ENCODE results near the gene OGFOD1. TPM values are rescaled to one million over a fixed set of nuclear protein-coding genes. Genes with fewer than 3 reads are reported as not detected.

OGFOD1 gene
- total RNA-seq, 1 experiment from 2014 or later: 217 TPM

GRCh38 chr16:56423584-56424403 lies 27.6 kb upstream of the OGFOD1 start:
- no peak for DNase-seq
- Histone ChIP-seq H3K27me3 (no peaks in the 10 kb centered on the region), H3K36me3 (peaks cover 27% of the 10 kb centered on the region), H3K9me3 (no peaks in the 10 kb centered on the region), H3K4me3 (peak overlapping the region; percentile 58)

DNA sequence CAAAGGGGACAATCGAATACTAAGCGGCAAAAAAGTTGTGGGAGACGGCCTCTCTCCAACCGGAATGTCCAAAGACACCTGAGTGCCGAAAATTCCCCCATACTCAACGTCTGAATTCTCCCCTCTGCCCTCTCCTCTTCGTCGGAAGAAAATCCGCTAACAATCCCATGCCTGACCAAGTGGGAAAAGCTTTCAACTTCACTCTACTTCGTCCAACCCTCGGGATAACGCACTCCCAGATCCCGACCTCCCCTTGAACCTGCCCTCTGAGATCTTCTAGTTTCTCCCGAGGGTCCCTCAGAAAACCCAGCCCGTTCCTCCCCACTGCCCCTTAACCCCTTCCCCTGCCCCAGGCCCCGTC lies 27.0 kb upstream of the OGFOD1 start:
- no peak for DNase-seq
- no peaks in the 10 kb centered on the region for H3K27me3 ChIP-seq
- H3K36me3 ChIP-seq: peaks cover 33% of the 10 kb centered on the region
- H3K9me3 ChIP-seq: no peaks in the 10 kb centered on the region
- peak overlapping the region; percentile 58 for H3K4me3 ChIP-seq

- peak overlapping the region; percentile 58 for H3K4me3 ChIP-seq
These were observed 26.4 kb upstream of the OGFOD1 start for GRCh38 chr16:56424791-56425438.

GRCh38 chr16:56425439-56425832 lies 25.9 kb upstream of the OGFOD1 start, which contains the start of gene AMFR:
Gene AMFR, minus strand, starts transcription at chr16:56425545. Its CDS starts 218 bp downstream, at chr16:56425327.
- Histone ChIP-seq H3K9me3 (no peaks in the 10 kb centered on the region), H3K4me3 (peak within 1 kb of the TSS; percentile 58), H3K27me3 (no peaks in the 10 kb centered on the region), H3K36me3 (peaks cover 44% of the 10 kb centered on the region)
- DNase-seq: peak; percentile 90

More at GRCh38 chr16:56424791-56425438, 26.4 kb upstream of the OGFOD1 start:
- peak; percentile 68 for DNase-seq
- Histone ChIP-seq H3K36me3 (peaks cover 38% of the 10 kb centered on the region), H3K27me3 (no peaks in the 10 kb centered on the region), H3K9me3 (no peaks in the 10 kb centered on the region)

DNA sequence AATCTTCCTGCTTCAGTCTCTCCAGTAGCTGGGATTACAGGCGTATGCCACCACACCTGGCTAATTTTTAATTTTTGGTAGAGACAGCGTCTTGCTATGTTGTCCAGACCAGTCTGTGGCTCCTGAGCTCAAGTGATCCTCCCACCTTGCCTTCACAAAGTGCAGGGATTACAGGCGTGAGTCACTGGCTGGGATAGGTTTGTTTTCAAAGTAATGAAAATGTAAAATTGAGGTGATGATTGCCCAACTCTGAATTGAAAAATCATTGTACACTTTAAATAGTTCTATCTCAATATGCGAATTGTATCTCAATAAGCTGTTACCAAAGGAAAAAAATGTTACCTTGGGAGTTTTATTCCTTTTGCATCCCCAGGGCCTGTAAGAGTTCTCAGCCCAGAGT lies 24.8 kb upstream of the OGFOD1 start:
- Histone ChIP-seq H3K9me3 (no peaks in the 10 kb centered on the region), H3K27me3 (no peaks in the 10 kb centered on the region), H3K36me3 (peaks cover 55% of the 10 kb centered on the region), H3K4me3 (no peak overlapping the region)
- no peak for DNase-seq

DNA sequence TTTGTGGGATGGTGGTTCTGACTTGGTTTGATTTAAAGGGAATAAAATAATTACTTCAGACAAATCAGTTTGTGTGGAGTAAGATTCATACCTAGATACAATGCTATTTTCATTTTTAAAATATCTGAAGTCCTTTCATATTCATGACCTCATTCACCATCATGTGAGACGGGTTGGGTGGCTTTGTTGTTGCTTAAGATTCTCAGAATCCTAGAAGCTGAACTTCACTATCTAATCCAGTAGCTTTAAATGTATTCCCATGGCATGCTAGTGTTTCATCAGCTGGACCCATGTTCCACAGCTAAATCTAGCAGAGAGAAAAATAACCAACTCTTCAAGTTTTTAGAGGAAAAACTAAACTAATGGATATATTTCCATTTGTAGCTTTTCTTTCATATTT lies 23.3 kb upstream of the OGFOD1 start:
- no peaks in the 10 kb centered on the region for H3K27me3 ChIP-seq
- no peak for DNase-seq
- peaks cover 65% of the 10 kb centered on the region for H3K36me3 ChIP-seq
- H3K9me3 ChIP-seq: no peaks in the 10 kb centered on the region
- no peak overlapping the region for H3K4me3 ChIP-seq

- no peak overlapping the region for H3K4me3 ChIP-seq
- H3K9me3 ChIP-seq: no peaks in the 10 kb centered on the region
- peaks cover 94% of the 10 kb centered on the region for H3K36me3 ChIP-seq
- no peak for DNase-seq
- no peaks in the 10 kb centered on the region for H3K27me3 ChIP-seq
These were observed 15.1 kb upstream of the OGFOD1 start for GRCh38 chr16:56436258-56436657.

DNA sequence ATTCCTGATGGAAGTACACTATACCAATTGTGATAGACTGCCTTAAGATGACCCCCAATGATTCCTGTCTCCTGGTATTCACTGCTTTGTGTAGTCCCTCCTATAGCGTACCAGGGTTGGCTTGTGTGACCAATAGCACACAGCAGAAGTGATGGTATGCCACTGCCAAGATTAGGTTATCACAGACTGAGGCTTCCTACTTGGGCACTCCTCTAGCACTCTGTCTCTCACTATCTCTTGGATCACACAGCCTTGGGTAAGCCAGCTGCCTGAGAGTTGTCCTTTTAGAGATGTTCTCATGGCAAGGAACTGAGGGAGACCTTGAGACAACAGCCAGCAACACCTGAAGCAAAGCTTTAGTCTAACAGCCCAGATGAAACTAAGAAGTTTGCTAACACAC lies 13.3 kb upstream of the OGFOD1 start:
- no peak overlapping the region for H3K4me3 ChIP-seq
- peaks cover 94% of the 10 kb centered on the region for H3K36me3 ChIP-seq
- no peaks in the 10 kb centered on the region for H3K9me3 ChIP-seq
- no peaks in the 10 kb centered on the region for H3K27me3 ChIP-seq
- DNase-seq: no peak

DNA sequence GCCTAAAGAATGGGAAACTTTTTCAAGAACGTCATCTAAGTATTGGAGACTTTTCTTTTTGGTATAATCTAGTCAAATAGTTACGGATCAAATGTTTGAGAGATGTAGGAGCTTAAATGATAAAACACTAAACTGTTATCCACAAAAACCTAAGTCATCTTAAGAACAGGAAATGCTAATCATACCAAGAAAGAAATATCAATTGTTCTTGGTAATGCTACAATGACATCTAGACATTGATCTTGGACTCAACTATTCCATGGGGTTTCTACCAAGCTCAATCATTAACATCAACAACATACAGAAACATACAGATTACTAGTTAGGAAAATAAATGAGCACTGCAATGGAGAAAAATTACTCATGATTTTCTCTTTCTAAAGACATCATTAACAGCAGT lies 4.1 kb upstream of the OGFOD1 start:
- Histone ChIP-seq H3K27me3 (no peaks in the 10 kb centered on the region), H3K9me3 (no peaks in the 10 kb centered on the region), H3K4me3 (no peak overlapping the region), H3K36me3 (peaks cover 77% of the 10 kb centered on the region)
- DNase-seq: no peak

DNA sequence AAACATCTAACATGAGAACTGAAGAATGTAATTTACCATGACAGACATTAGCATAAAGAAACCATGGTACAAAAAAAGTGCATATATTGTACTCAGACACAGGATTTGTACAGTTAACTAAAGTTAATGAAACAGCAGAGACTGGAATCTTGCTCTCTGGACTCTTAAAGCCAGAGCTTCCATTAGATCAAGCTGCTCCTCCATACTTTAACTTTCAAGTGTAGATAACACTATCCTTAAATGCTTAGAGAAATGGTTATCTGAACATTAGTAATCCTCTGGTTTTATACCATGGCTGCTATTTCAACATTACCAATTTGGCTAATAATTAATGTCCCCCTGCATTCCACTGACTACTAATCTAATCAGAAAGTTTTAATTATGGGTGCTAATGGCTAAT lies 3.3 kb upstream of the OGFOD1 start:
- no peak for DNase-seq
- Histone ChIP-seq H3K36me3 (peaks cover 77% of the 10 kb centered on the region), H3K4me3 (no peak overlapping the region), H3K9me3 (no peaks in the 10 kb centered on the region), H3K27me3 (no peaks in the 10 kb centered on the region)

DNA sequence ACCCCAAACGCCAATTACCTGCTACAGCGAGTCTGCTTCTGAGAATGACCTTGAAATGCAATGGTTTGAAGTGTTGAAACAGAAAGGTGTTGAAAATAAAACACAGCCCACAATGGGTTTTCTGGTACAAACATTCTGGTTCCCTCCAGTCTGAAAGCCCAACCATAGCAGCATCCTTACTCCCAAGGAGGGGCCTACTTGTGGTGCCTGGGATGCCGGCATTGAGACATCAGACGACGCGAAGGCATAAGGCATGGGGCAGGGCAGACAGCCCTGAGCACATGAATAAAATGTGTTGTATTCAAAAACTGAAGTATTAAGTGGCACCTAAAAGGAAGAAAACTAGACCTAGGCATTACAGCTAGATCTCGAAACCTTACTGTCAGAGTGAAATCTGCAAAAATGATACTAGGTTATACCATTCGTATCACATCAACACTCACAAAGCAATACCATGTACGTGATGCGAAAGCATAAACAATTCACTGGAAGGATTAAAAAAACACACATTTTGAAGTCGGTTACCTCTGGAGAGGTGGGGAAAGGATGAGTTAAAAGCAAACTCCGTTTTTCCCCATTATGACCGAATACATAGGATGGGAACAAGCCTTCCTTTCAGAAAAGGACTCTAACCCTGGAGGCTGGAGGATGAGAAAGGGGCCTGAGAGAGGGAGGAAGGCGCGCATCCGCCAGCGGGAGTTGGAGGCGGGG lies 924 bp upstream of the OGFOD1 start:
- Histone ChIP-seq H3K27me3 (no peaks in the 10 kb centered on the region), H3K36me3 (peaks cover 75% of the 10 kb centered on the region), H3K4me3 (peak overlapping the region; percentile 97), H3K9me3 (no peaks in the 10 kb centered on the region)
- DNase-seq: peak; percentile 24

DNA sequence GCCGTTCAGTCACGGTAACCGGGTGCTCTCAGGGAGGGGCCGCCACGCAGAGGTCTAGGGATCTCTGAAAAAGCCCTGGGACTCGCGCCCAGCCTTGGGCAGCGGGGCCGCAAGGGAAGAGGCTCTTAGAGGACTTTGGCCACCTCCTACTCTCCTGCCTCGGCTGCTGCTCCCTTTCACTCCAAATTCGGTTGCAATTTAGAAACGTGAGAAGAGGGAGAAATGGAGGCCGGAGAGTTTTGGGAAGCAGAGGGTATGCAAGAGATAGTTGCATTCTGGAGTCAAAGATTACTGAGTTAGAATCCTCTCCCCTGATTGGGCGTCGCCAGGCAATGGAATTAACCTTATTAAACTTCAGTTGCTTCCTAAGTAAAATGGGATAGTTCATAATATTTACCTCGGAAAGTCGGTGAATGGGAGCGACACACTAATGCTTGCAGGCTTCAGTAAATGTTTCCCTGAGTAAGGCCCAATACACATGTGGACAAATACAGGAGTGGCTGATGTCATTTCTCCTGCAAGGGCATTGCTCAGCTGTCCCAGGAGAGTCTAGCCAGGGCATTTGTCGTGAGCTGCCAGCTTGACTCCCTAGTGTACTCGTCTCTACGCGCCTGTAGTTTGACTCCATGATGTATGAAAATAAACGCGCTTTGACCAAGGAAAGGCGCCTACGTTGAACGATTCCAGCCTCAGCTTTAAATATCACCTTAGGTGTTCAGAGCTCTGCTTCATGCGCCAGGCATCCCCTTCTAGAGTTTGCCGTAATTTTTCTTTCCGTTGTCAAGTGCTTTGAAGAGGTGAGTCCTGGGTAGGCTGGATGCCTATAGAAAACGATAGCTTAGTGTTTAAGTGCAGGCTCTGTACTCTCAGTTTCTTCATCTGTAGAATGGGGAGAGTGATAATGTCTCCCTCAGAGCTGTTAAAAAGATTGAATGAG lies 667 bp downstream of the OGFOD1 start:
- Histone ChIP-seq H3K36me3 (peaks cover 75% of the 10 kb centered on the region), H3K27me3 (no peaks in the 10 kb centered on the region)

GRCh38 chr16:56457927-56458470 lies 6.6 kb downstream of the OGFOD1 start:
- Histone ChIP-seq H3K27me3 (no peaks in the 10 kb centered on the region), H3K36me3 (peaks cover 91% of the 10 kb centered on the region), H3K9me3 (no peaks in the 10 kb centered on the region), H3K4me3 (no peak overlapping the region)
- DNase-seq: no peak

More for the DNA sequence above, 667 bp downstream of the OGFOD1 start:
- H3K4me3 ChIP-seq: peak overlapping the region; percentile 97
- peak; percentile 67 for DNase-seq
- H3K9me3 ChIP-seq: no peaks in the 10 kb centered on the region

GRCh38 chr16:56460101-56460500 lies 8.7 kb downstream of the OGFOD1 start:
- DNase-seq: no peak
- H3K36me3 ChIP-seq: peaks cover 90% of the 10 kb centered on the region

GRCh38 chr16:56462064-56462796 lies 10.9 kb downstream of the OGFOD1 start:
- Histone ChIP-seq H3K4me3 (no peak overlapping the region), H3K36me3 (peaks cover 91% of the 10 kb centered on the region), H3K9me3 (no peaks in the 10 kb centered on the region), H3K27me3 (no peaks in the 10 kb centered on the region)
- no peak for DNase-seq

More at GRCh38 chr16:56460101-56460500, 8.7 kb downstream of the OGFOD1 start:
- H3K4me3 ChIP-seq: no peak overlapping the region
- no peaks in the 10 kb centered on the region for H3K9me3 ChIP-seq
- H3K27me3 ChIP-seq: no peaks in the 10 kb centered on the region

Measured in MG63 (cell line).